K562 (cell line): ENCODE results near the gene MYPN. TPM values are rescaled to one million over a fixed set of nuclear protein-coding genes. Genes with fewer than 3 reads are reported as not detected.

Experiments
- ARNT ChIP-seq, 2 experiments: fragments of 450-650 bp; IDR thresholded peaks; 2 replicates each; pipeline ENCODE4 v1.6.1; 2016; ENCODE audit warnings: mild to moderate bottlenecking in 1 of 2
- CLOCK ChIP-seq: fragments of 250-450 bp; sonication (Bioruptor Pico); IDR thresholded peaks from 2 replicates; pipeline ENCODE4 v1.4.0; 2020; ENCODE audit warnings: mild to moderate bottlenecking, moderate library complexity, borderline replicate concordance
- DDX20 ChIP-seq: fragments of 450-650 bp; IDR thresholded peaks from 2 replicates; pipeline ENCODE4 v1.6.1; 2016; ENCODE audit warnings: missing genetic modification characterization, low read depth, mild to moderate bottlenecking, missing compliant biosample characterization, moderate library complexity
- E2F8 ChIP-seq: fragments of 450-650 bp; IDR thresholded peaks from 2 replicates; pipeline ENCODE4 v1.7.1; 2018; ENCODE audit warnings: mild to moderate bottlenecking, low read depth; ENCODE audit not compliant: partially characterized antibody
- EP300 ChIP-seq: IDR thresholded peaks from 2 replicates; pipeline ENCODE4 v1.6.1; 2012; ENCODE audit warnings: low read length, improper control_type of control experiment
- ETS1 ChIP-seq: conservative IDR thresholded peaks from 2 replicates; pipeline ENCODE4 v1.6.1; 2011; ENCODE audit warnings: low read depth, mild to moderate bottlenecking, low read length; ENCODE audit not compliant: control insufficient read depth
- GTF2B ChIP-seq: IDR thresholded peaks from 2 replicates; pipeline ENCODE4 v1.6.1; 2011; ENCODE audit not compliant: insufficient read length; ENCODE audit errors: extremely low read depth
- ID3 ChIP-seq, 2 experiments: fragments of 250-450 bp in 1 of 2; fragments of 450-650 bp in 1 of 2; sonication (Bioruptor Pico) in 1 of 2; IDR thresholded peaks; 2 replicates each; pipeline versions ENCODE4 v1.6.1 to v1.8.0; 2016 to 2021; ENCODE audit warnings: mild to moderate bottlenecking in 2 of 2, moderate library complexity in 2 of 2, missing compliant biosample characterization in 1 of 2, missing genetic modification characterization in 1 of 2
- MXD1 ChIP-seq: fragments of 250-450 bp; sonication (Bioruptor Pico); IDR thresholded peaks from 2 replicates; pipeline ENCODE4 v1.8.0; 2021; ENCODE audit warnings: borderline replicate concordance, mild to moderate bottlenecking, moderate library complexity; ENCODE audit not compliant: poor library complexity, severe bottlenecking
- SPI1 ChIP-seq: IDR thresholded peaks from 2 replicates; pipeline ENCODE4 v1.6.1; 2011; ENCODE audit warnings: low read depth, low read length, control low read depth, borderline replicate concordance
- ZNF253 ChIP-seq: fragments of 250-450 bp; sonication (Bioruptor Pico); conservative IDR thresholded peaks from 2 replicates; pipeline ENCODE4 v1.6.1; 2021; ENCODE audit warnings: mild to moderate bottlenecking
- ZNF589 ChIP-seq: fragments of 200-800 bp; sonication (Bioruptor generic); IDR thresholded peaks from 2 replicates; pipeline ENCODE4 v1.6.1; 2016; ENCODE audit warnings: low read depth, missing genetic modification characterization, missing compliant biosample characterization
- ZNF655 ChIP-seq: fragments of 250-450 bp; sonication (Bioruptor Pico); IDR thresholded peaks from 2 replicates; pipeline ENCODE4 v1.5.0; 2021
- polyA plus RNA-seq, 8 experiments: library from polyadenylated mRNA; depleted of rRNA in 4 of 8; stranded (reverse) in 5 of 8; unstranded in 3 of 8; fragments of >200 nt; fragmentation: Nextera tagmentation in 2 of 8; fragmentation: Illumina TruSeq in 1 of 8; extraction: Ambion mirVana in 2 of 8; extraction: Trizol in 1 of 8; gene quantifications; 2 replicates each; pipeline versions ENCODE4 v1.2.1 to v1.2.3, GENCODE V29; 2011 to 2014; ENCODE audit warnings: inconsistent platforms in 1 of 8, missing spikeins in 1 of 8
- total RNA-seq, 7 experiments: library from RNA; depleted of rRNA in 6 of 7; stranded (reverse); fragments of >200 nt in 6 of 7; fragmentation: Illumina TruSeq in 2 of 7; extraction: Trizol in 2 of 7; gene quantifications; 2 replicates each; pipeline versions ENCODE4 v1.2.1 to v1.2.3, GENCODE V29; 2011 to 2021; ENCODE audit warnings: low replicate concordance in 1 of 7

MYPN gene
- total and polyA plus RNA-seq, 9 of the 15 experiments (the other 6 are each of a cell fraction or from before 2014, with no cell fraction given): not detected

- TF ChIP-seq CLOCK (CRISPR knock-in tag): no peak
- TF ChIP-seq ZNF589 (CRISPR knock-in tag): no peak
- TF ChIP-seq GTF2B: no peak
- TF ChIP-seq MXD1: no peak
- no peak for TF ChIP-seq ZNF253 (CRISPR knock-in tag)
- TF ChIP-seq DDX20: no peak
- TF ChIP-seq ID3 (CRISPR knock-in tag; IDR thresholded peaks at IDR 0.05): no peak
- peak; percentile 74 for TF ChIP-seq ID3 (tag; IDR thresholded peaks at IDR 0.05)
- no peak for TF ChIP-seq ARNT (IDR thresholded peaks at IDR 0.05)
- TF ChIP-seq ETS1: peak; percentile 40; the same call in 1 of the 2 replicates
- TF ChIP-seq ZNF655 (CRISPR knock-in tag): no peak
- peak; percentile 25; the same call in 1 of the 2 replicates for TF ChIP-seq EP300
- no peak for TF ChIP-seq E2F8
- no peak for TF ChIP-seq SPI1
Observed at GRCh38 chr10:68074775-68075549, 34.3 kb upstream of the MYPN start, which contains the start of gene HERC4 (continued).
